ENCODE results near the gene VWA1.

DNA sequence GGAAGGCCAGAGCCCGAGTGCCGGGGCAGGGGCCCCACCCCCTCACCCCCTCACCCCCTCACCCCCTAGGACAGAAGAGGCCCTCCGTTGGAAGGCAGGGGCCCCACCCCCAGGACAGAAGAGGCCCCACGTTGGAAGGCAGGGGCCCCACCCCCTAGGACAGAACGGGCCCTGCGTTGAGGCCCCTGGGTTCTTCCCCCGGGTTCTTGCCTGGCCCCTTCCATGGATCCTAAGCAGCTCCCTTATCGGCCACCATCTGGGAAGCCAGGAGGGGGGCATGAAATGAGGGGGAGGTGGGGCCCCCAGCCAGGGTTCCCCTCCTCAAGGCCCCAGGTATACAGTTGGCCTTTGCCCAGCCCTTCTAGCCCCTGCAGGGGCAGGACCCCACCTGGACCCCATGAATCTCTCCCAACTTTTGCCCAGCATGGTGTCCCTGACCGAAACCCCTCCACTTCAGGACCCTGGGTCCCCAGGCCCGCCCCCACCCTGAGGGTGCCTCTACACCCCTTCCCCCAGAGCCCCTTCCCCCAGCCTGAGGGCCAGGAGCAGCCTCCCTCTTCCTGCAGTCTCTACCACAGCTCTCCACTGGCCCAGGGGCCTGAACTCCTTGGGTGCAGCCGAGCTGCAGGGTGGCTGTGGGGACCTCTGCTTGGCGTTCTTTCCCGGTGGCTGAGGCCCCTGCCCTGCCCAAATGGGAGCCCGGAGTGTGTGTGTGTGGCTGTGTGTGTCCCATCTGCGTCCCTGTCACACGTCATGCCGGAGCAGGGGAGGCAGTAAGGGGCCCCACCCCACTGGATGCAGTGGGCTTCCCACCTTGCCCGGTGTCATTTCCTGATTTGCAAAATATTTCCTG, 4.3 kb upstream of the VWA1 start:
- TF ChIP-seq, protein P1, sequence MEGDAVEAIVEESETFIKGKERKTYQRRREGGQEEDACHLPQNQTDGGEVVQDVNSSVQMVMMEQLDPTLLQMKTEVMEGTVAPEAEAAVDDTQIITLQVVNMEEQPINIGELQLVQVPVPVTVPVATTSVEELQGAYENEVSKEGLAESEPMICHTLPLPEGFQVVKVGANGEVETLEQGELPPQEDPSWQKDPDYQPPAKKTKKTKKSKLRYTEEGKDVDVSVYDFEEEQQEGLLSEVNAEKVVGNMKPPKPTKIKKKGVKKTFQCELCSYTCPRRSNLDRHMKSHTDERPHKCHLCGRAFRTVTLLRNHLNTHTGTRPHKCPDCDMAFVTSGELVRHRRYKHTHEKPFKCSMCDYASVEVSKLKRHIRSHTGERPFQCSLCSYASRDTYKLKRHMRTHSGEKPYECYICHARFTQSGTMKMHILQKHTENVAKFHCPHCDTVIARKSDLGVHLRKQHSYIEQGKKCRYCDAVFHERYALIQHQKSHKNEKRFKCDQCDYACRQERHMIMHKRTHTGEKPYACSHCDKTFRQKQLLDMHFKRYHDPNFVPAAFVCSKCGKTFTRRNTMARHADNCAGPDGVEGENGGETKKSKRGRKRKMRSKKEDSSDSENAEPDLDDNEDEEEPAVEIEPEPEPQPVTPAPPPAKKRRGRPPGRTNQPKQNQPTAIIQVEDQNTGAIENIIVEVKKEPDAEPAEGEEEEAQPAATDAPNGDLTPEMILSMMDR (IDR thresholded peaks at IDR 0.05) = no peak
- TF ChIP-seq POLR2A (IDR thresholded peaks at IDR 0.05) = no peak
